HepG2 (cell line): ENCODE results near the gene SMIM22. TPM values are rescaled to one million over a fixed set of nuclear protein-coding genes. Genes with fewer than 3 reads are reported as not detected.

Experiments
- BCL6 ChIP-seq: IDR thresholded peaks from 2 replicates; pipeline ENCODE4 v1.6.1; 2016; ENCODE audit warnings: missing genetic modification reagents, missing compliant biosample characterization
- CCDC6 ChIP-seq: sonication (generic); formaldehyde crosslinking; IDR thresholded peaks from 2 replicates; pipeline ENCODE4 v1.8.1; 2022; ENCODE audit warnings: mild to moderate bottlenecking, missing genetic modification reagents, moderate library complexity
- CEBPG ChIP-seq: IDR thresholded peaks from 2 replicates; pipeline ENCODE4 v1.6.1; 2016
- GFI1 ChIP-seq: sonication (generic); formaldehyde crosslinking; IDR thresholded peaks from 2 replicates; pipeline ENCODE4 v1.5.0; 2020; ENCODE audit warnings: missing genetic modification reagents, mild to moderate bottlenecking, borderline replicate concordance
- HDAC1 ChIP-seq: sonication (generic); formaldehyde crosslinking; IDR thresholded peaks from 2 replicates; pipeline ENCODE4 v1.5.1; 2020; ENCODE audit warnings: mild to moderate bottlenecking, missing genetic modification reagents
- NFIC ChIP-seq: IDR thresholded peaks from 2 replicates; pipeline ENCODE4 v1.6.1; 2012; ENCODE audit warnings: mild to moderate bottlenecking, low read length, inconsistent platforms
- NFKBIZ ChIP-seq: IDR thresholded peaks from 2 replicates; pipeline ENCODE4 v1.6.1; 2018; ENCODE audit warnings: missing genetic modification reagents, missing compliant biosample characterization
- POLR2AphosphoS5 ChIP-seq: IDR thresholded peaks from 2 replicates; pipeline ENCODE4 v1.6.1; 2012; ENCODE audit warnings: low read depth, low read length
- ZBTB7B ChIP-seq: sonication (generic); formaldehyde crosslinking; IDR thresholded peaks from 2 replicates; pipeline ENCODE4 v1.4.0; 2020; ENCODE audit warnings: missing genetic modification reagents
- ZNF282 ChIP-seq: fragments of 450-650 bp; IDR thresholded peaks from 2 replicates; pipeline ENCODE4 v1.6.1; 2018; ENCODE audit not compliant: partially characterized antibody
- ZNF589 ChIP-seq: sonication (generic); formaldehyde crosslinking; conservative IDR thresholded peaks from 2 replicates; pipeline ENCODE4 v1.8.0; 2022; ENCODE audit warnings: mild to moderate bottlenecking, moderate library complexity, missing genetic modification reagents
- ZNF614 ChIP-seq: IDR thresholded peaks from 2 replicates; pipeline ENCODE4 v1.6.1; 2018; ENCODE audit warnings: missing biosample characterization, missing genetic modification reagents, inconsistent platforms, borderline replicate concordance
- ZNF703 ChIP-seq: sonication (generic); formaldehyde crosslinking; IDR thresholded peaks from 2 replicates; pipeline ENCODE4 v1.5.1; 2020; ENCODE audit warnings: missing genetic modification reagents, mild to moderate bottlenecking, moderate library complexity, borderline replicate concordance
- ZNF883 ChIP-seq: sonication (generic); formaldehyde crosslinking; IDR thresholded peaks from 2 replicates; pipeline ENCODE4 v1.5.1; 2020; ENCODE audit warnings: mild to moderate bottlenecking, missing genetic modification reagents; ENCODE audit errors: not compliant biosample characterization
- polyA plus RNA-seq, 8 experiments: library from polyadenylated mRNA; depleted of rRNA in 3 of 8; stranded (reverse) in 7 of 8; unstranded in 1 of 8; fragments of >200 nt; fragmentation: Illumina TruSeq in 4 of 8; extraction: Trizol in 4 of 8; gene quantifications; 2 replicates each; pipeline versions ENCODE4 v1.2.1 to v1.2.3, GENCODE V29; 2011 to 2016; ENCODE audit warnings: low read depth in 4 of 8, missing spikeins in 1 of 8, mixed read lengths in 1 of 8; ENCODE audit not compliant: insufficient read depth in 1 of 8
- total RNA-seq, 5 experiments: library from RNA; depleted of rRNA; stranded (reverse); fragments of >200 nt; fragmentation: Illumina TruSeq; extraction: Trizol; gene quantifications; 2 replicates each; pipeline ENCODE4 v1.2.3, GENCODE V29; 2016; ENCODE audit warnings: low read depth in 1 of 5
- TF ChIP-seq, protein P1 (sequence below): sonication (generic); formaldehyde crosslinking; IDR thresholded peaks from 2 replicates; pipeline ENCODE4 v1.4.0; 2020; ENCODE audit warnings: missing genetic modification reagents, borderline replicate concordance
- TF ChIP-seq, protein P2 (sequence below): sonication (generic); formaldehyde crosslinking; IDR thresholded peaks from 2 replicates; pipeline ENCODE4 v1.9.0; 2021; ENCODE audit warnings: missing genetic modification reagents, mild to moderate bottlenecking, borderline replicate concordance
- TF ChIP-seq, protein P3 (sequence below): IDR thresholded peaks from 2 replicates; pipeline ENCODE4 v1.6.1; 2016; ENCODE audit warnings: low read depth, missing genetic modification reagents, missing compliant biosample characterization

SMIM22 gene
- total and polyA plus RNA-seq, 2 of the 13 experiments (the other 11 are each of a cell fraction or from before 2014, with no cell fraction given), result not detected

DNA sequence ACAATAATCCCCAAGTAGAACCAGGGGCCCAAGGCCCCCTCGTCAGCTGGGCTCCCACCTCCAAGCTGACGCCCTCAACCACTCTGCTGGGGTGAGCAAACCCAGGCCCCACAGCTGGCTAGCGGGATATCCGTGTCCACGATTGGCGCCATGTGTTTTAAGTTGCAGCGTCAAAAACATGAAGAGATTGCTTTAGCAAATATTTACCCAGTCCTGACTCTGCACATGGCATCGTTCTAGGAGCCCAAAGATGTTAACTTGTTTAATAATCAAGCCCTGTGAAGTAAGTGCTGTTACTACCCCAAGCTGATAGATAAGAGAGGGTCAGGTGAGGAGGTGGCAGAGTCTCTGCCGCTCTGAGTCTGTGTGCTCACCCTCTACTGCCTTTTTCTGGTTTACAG lies 6.7 kb upstream of the SMIM22 start (continued):
- TF ChIP-seq, protein P1, sequence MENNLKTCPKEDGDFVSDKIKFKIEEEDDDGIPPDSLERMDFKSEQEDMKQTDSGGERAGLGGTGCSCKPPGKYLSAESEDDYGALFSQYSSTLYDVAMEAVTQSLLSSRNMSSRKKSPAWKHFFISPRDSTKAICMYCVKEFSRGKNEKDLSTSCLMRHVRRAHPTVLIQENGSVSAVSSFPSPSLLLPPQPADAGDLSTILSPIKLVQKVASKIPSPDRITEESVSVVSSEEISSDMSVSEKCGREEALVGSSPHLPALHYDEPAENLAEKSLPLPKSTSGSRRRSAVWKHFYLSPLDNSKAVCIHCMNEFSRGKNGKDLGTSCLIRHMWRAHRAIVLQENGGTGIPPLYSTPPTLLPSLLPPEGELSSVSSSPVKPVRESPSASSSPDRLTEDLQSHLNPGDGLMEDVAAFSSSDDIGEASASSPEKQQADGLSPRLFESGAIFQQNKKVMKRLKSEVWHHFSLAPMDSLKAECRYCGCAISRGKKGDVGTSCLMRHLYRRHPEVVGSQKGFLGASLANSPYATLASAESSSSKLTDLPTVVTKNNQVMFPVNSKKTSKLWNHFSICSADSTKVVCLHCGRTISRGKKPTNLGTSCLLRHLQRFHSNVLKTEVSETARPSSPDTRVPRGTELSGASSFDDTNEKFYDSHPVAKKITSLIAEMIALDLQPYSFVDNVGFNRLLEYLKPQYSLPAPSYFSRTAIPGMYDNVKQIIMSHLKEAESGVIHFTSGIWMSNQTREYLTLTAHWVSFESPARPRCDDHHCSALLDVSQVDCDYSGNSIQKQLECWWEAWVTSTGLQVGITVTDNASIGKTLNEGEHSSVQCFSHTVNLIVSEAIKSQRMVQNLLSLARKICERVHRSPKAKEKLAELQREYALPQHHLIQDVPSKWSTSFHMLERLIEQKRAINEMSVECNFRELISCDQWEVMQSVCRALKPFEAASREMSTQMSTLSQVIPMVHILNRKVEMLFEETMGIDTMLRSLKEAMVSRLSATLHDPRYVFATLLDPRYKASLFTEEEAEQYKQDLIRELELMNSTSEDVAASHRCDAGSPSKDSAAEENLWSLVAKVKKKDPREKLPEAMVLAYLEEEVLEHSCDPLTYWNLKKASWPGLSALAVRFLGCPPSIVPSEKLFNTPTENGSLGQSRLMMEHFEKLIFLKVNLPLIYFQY (CRISPR knock-in tag), result no peak
- TF ChIP-seq, protein P2, sequence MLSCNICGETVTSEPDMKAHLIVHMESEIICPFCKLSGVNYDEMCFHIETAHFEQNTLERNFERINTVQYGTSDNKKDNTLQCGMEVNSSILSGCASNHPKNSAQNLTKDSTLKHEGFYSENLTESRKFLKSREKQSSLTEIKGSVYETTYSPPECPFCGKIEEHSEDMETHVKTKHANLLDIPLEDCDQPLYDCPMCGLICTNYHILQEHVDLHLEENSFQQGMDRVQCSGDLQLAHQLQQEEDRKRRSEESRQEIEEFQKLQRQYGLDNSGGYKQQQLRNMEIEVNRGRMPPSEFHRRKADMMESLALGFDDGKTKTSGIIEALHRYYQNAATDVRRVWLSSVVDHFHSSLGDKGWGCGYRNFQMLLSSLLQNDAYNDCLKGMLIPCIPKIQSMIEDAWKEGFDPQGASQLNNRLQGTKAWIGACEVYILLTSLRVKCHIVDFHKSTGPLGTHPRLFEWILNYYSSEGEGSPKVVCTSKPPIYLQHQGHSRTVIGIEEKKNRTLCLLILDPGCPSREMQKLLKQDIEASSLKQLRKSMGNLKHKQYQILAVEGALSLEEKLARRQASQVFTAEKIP, result no peak
- TF ChIP-seq NFKBIZ (CRISPR knock-in tag) (0 out of 2 replicates have a peak, but pooled peaks have one; percentile 43), CEBPG (CRISPR knock-in tag) (0 out of 2 replicates have a peak, but pooled peaks have one; percentile 24), ZNF883 (CRISPR knock-in tag) (no peak), POLR2AphosphoS5 (no peak), ZNF703 (CRISPR knock-in tag) (no peak), HDAC1 (CRISPR knock-in tag) (no peak), CCDC6 (CRISPR knock-in tag) (no peak), ZNF282 (no peak), ZNF614 (CRISPR knock-in tag) (no peak), ZNF589 (CRISPR knock-in tag) (no peak), NFIC (no peak), ZBTB7B (CRISPR knock-in tag) (no peak), GFI1 (CRISPR knock-in tag) (peak; percentile 87), BCL6 (CRISPR knock-in tag) (peak; percentile 42)
- TF ChIP-seq, protein P3, sequence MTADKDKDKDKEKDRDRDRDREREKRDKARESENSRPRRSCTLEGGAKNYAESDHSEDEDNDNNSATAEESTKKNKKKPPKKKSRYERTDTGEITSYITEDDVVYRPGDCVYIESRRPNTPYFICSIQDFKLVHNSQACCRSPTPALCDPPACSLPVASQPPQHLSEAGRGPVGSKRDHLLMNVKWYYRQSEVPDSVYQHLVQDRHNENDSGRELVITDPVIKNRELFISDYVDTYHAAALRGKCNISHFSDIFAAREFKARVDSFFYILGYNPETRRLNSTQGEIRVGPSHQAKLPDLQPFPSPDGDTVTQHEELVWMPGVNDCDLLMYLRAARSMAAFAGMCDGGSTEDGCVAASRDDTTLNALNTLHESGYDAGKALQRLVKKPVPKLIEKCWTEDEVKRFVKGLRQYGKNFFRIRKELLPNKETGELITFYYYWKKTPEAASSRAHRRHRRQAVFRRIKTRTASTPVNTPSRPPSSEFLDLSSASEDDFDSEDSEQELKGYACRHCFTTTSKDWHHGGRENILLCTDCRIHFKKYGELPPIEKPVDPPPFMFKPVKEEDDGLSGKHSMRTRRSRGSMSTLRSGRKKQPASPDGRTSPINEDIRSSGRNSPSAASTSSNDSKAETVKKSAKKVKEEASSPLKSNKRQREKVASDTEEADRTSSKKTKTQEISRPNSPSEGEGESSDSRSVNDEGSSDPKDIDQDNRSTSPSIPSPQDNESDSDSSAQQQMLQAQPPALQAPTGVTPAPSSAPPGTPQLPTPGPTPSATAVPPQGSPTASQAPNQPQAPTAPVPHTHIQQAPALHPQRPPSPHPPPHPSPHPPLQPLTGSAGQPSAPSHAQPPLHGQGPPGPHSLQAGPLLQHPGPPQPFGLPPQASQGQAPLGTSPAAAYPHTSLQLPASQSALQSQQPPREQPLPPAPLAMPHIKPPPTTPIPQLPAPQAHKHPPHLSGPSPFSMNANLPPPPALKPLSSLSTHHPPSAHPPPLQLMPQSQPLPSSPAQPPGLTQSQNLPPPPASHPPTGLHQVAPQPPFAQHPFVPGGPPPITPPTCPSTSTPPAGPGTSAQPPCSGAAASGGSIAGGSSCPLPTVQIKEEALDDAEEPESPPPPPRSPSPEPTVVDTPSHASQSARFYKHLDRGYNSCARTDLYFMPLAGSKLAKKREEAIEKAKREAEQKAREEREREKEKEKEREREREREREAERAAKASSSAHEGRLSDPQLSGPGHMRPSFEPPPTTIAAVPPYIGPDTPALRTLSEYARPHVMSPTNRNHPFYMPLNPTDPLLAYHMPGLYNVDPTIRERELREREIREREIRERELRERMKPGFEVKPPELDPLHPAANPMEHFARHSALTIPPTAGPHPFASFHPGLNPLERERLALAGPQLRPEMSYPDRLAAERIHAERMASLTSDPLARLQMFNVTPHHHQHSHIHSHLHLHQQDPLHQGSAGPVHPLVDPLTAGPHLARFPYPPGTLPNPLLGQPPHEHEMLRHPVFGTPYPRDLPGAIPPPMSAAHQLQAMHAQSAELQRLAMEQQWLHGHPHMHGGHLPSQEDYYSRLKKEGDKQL (CRISPR knock-in tag), result peak; percentile 44; the same call in 1 of the 2 replicates
